PC-9 (cell line): ENCODE measurements around the gene TTC39A.

Experiments
- CTCF ChIP-seq: fragments of 200-600 bp; sonication (generic); conservative IDR thresholded peaks from 2 replicates; pipeline ENCODE4 v1.6.1; 2017; ENCODE audit warnings: mixed run types, antibody characterized with exemption, mild to moderate bottlenecking, moderate library complexity
- EZH2 ChIP-seq: fragments of 200-600 bp; sonication (generic); IDR thresholded peaks from 2 replicates; pipeline ENCODE4 v1.8.0; 2017; ENCODE audit warnings: antibody characterized with exemption, low read depth

GRCh38 chr1:51241119-51241518, 89.2 kb downstream of the TTC39A start:
- TF ChIP-seq CTCF = no peak
- TF ChIP-seq EZH2 = no peak
